CD4-positive, CD25-positive, alpha-beta regulatory T cell (primary cell): ENCODE measurements around the gene BMPER. TPM values are rescaled to one million over a fixed set of nuclear protein-coding genes. Genes with fewer than 3 reads are reported as not detected.

Experiments
- ATAC-seq, 2 donors: fragments of 150-1000 bp; cut with Tn5 transposase; one replicate each; pipeline ENCODE4 v1.10.0; 2021; ENCODE audit warnings: low read depth in 2 of 2, moderate number of reproducible peaks in 2 of 2, moderate library complexity in 1 of 2
- DNase-seq, 3 donors: peaks; one replicate each; pipeline versions ENCODE4 v3.0.0 to v3.0.0-alpha.2; 2012 to 2022; ENCODE audit warnings: mixed read lengths in 1 of 3
- H3K27ac ChIP-seq: one replicate; pipeline ENCODE4 v1.7.0; 2013; ENCODE audit warnings: mild to moderate bottlenecking, low read length; ENCODE audit not compliant: insufficient read depth, poor library complexity, severe bottlenecking
- H3K27me3 ChIP-seq: one replicate; pipeline ENCODE4 v1.7.0; 2013; ENCODE audit warnings: low read length; ENCODE audit not compliant: control insufficient read depth, insufficient read depth
- H3K36me3 ChIP-seq: one replicate; pipeline ENCODE4 v1.7.0; 2013; ENCODE audit warnings: mild to moderate bottlenecking, low read length, moderate library complexity; ENCODE audit not compliant: control insufficient read depth, insufficient read depth
- H3K4me1 ChIP-seq: 2 replicates; pipeline ENCODE4 v1.7.0; 2013; ENCODE audit warnings: mild to moderate bottlenecking, low read length; ENCODE audit not compliant: insufficient read depth, control insufficient read depth, poor library complexity, severe bottlenecking
- H3K4me3 ChIP-seq: one replicate; pipeline ENCODE4 v1.7.0; 2013; ENCODE audit warnings: low read depth, mild to moderate bottlenecking, low read length, moderate library complexity
- H3K9me3 ChIP-seq, 2 experiments: 1 replicate in 1 of 2; 2 replicates in 1 of 2; pipeline ENCODE4 v1.7.0; 2013; ENCODE audit warnings: low read length in 2 of 2, mild to moderate bottlenecking in 1 of 2, moderate library complexity in 1 of 2; ENCODE audit not compliant: control insufficient read depth in 2 of 2
- H3K27ac Mint-ChIP-seq, 3 donors: one replicate each; pipeline ENCODE4 v1.8.0; 2020 to 2022; ENCODE audit warnings: mild to moderate bottlenecking in 3 of 3, mixed read lengths in 3 of 3, moderate library complexity in 2 of 3
- H3K27me3 Mint-ChIP-seq: one replicate; pipeline ENCODE4 v1.8.0; 2022; ENCODE audit warnings: mild to moderate bottlenecking, mixed read lengths
- H3K36me3 Mint-ChIP-seq: one replicate; pipeline ENCODE4 v1.8.0; 2020; ENCODE audit warnings: mixed read lengths
- H3K4me1 Mint-ChIP-seq, 4 donors: one replicate each; pipeline ENCODE4 v1.8.0; 2020 to 2022; ENCODE audit warnings: mixed read lengths in 4 of 4, mild to moderate bottlenecking in 1 of 4
- H3K4me3 Mint-ChIP-seq, 4 donors: one replicate each; pipeline ENCODE4 v1.8.0; 2020 to 2022; ENCODE audit warnings: mild to moderate bottlenecking in 4 of 4, mixed read lengths in 4 of 4, moderate library complexity in 3 of 4
- H3K9me3 Mint-ChIP-seq, 7 donors: one replicate each; pipeline ENCODE4 v1.8.0; 2020 to 2022; ENCODE audit warnings: mixed read lengths in 7 of 7, mild to moderate bottlenecking in 3 of 7, moderate library complexity in 2 of 7
- polyA plus RNA-seq, 4 donors: library from polyadenylated mRNA; unstranded; fragments of 300-500 nt; fragmentation: Illumina TruSeq; gene quantifications; one replicate each; pipeline ENCODE4 v1.2.3, GENCODE V29; 2021
- total RNA-seq: library from RNA; stranded (reverse); gene quantifications from one replicate; pipeline ENCODE4 v1.2.3, GENCODE V29; 2022

BMPER gene
- total and polyA plus RNA-seq, 5 donors from 2014 or later: not detected

DNA sequence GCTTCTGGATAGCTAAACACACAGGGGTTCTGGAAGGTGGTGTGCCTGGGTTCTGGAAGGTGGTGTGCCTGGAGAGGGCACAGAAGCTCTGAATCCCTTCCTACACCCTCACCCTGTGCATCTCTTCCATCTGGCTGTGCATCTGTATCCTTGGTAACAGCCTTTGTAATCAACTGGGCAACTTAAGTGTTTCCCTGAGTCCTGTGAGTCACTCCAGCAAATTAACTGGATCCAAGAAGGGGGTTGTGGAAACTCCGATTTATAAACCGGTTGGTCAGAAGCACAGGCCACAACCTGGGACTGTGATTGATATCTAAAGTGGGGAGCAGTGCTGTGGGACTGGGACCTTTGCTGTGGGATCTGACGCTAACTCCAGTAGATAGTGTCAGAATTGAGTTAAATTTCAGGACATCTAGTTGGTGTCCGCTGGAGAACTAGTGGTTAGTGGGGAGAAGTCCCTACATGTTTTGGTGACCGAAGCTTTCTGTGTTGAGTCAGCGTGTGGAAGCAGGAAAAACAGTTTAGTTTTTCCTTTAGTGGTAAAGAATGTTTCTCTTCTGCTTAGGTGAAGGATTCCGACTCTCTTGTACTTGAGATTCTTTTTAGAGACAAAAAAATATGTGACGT lies 228.1 kb downstream of the BMPER start:
- no peaks in the 10 kb centered on the region for H3K36me3 Mint-ChIP-seq
- no peak for DNase-seq
- no peak for ATAC-seq
- no peaks in the 10 kb centered on the region for H3K27me3 Mint-ChIP-seq
- no peaks in the 10 kb centered on the region for H3K27me3 ChIP-seq
- H3K9me3 ChIP-seq: no peaks in the 10 kb centered on the region
- no peak overlapping the region for H3K4me3 ChIP-seq
- H3K27ac ChIP-seq: no peak overlapping the region
- H3K9me3 Mint-ChIP-seq: peaks cover 2 to 8% (median 4%) of the 10 kb centered on the region in 7 donors
- no peak overlapping the region for H3K27ac Mint-ChIP-seq
- no peaks in the 10 kb centered on the region for H3K36me3 ChIP-seq
- no peaks in the 10 kb centered on the region for H3K4me1 ChIP-seq
- H3K4me1 Mint-ChIP-seq: no peaks in the 10 kb centered on the region
- no peak overlapping the region for H3K4me3 Mint-ChIP-seq

DNA sequence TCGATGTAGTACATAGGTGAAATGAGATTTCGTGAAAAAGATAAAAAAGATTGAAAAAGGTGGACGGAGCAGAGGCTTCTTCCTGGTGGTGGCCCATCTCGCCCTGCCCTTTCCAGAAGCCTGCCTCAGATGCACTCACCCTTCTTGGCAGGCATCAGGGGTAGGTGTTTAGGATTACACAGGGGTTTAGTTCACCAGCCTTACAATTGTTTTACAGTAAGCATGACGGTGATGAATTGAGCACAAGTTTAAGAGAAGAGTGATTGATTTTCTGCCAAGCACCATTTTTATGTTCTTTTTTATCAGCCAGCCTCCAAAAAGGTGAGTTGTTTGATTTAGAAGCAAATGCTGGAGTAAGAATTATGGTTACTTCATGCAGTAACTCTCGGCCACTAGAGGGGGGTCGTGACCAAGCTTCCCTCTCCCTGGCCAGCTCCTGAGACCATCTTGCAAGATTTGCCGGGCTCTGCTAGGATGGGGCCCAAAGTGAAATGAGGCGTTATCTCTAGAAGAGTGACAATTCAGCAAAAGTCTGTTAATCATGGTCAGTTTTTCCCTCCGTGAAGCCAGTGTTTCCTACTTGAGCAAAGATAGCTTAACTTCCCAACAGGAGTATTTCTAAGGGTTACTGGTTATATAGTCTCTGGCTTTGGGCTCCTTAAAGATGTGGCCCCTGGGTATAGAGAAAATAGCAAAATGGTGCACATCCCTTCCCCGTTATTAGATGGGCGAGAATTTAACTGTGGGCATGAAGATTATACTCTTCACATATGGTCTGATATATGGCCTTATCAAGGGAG lies 228.8 kb downstream of the BMPER start:
- Mint-ChIP-seq H3K4me3 (no peak overlapping the region), H3K36me3 (no peaks in the 10 kb centered on the region), H3K27me3 (no peaks in the 10 kb centered on the region), H3K27ac (no peak overlapping the region), H3K9me3 (peaks cover 2 to 10% (median 4%) of the 10 kb centered on the region in 7 donors), H3K4me1 (no peaks in the 10 kb centered on the region)
- Histone ChIP-seq H3K27me3 (no peaks in the 10 kb centered on the region), H3K27ac (no peak overlapping the region), H3K4me3 (no peak overlapping the region), H3K4me1 (no peaks in the 10 kb centered on the region), H3K36me3 (no peaks in the 10 kb centered on the region), H3K9me3 (no peaks in the 10 kb centered on the region)
- ATAC-seq (no peak), DNase-seq (peak in 1 of 3 donors; percentile 5)

DNA sequence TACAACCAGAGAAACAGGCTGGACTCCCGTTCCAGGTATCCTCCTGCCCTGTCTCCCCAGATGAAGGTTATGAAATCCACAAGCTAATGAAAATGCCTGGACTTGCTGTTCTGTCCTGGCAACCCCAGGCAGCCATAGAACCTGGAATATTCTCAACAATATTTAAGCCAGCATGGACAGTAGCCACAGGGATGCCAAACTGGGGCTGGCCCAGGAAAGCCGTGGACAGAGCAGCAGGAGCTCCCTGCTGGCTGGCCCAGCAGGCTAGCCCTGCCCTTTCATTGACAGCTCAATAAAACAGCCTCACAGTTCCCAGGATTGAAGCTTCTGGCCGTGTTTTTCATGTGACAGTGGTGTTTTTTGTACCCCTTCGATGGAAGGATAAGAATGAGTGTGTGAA lies 230.6 kb downstream of the BMPER start:
- H3K27me3 ChIP-seq: no peaks in the 10 kb centered on the region
- no peaks in the 10 kb centered on the region for H3K4me1 ChIP-seq
- ATAC-seq (no peak), DNase-seq (no peak)
- Mint-ChIP-seq H3K27ac (no peak overlapping the region), H3K27me3 (no peaks in the 10 kb centered on the region), H3K9me3 (peaks cover 0 to 10% (median 3%) of the 10 kb centered on the region in 7 donors), H3K36me3 (no peaks in the 10 kb centered on the region), H3K4me1 (no peaks in the 10 kb centered on the region), H3K4me3 (no peak overlapping the region)
- H3K9me3 ChIP-seq: no peaks in the 10 kb centered on the region
- H3K4me3 ChIP-seq: no peak overlapping the region
- no peak overlapping the region for H3K27ac ChIP-seq
- no peaks in the 10 kb centered on the region for H3K36me3 ChIP-seq

DNA sequence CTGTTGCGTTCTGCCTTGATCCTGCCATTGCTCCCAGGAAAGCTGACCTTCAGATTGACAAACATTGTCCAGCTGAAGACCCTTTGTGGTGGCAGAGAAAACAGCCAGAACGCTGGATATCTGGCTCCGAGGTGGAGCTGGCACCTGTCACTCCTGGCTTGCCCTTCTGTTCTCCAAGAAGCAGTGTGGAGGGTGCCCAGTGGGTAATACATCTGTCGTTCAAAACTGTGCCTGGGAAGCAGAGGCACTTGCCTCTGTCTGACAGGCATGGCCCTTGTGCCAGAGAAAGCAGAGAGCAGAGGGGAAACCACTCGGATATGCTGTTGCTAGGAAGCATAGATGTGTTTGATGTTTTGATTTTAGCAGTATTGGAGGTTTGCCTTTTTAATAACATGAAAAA lies 231.4 kb downstream of the BMPER start:
- no peak for ATAC-seq
- Histone ChIP-seq H3K36me3 (no peaks in the 10 kb centered on the region), H3K4me3 (no peak overlapping the region), H3K4me1 (no peaks in the 10 kb centered on the region), H3K27me3 (no peaks in the 10 kb centered on the region), H3K27ac (no peak overlapping the region), H3K9me3 (no peaks in the 10 kb centered on the region)
- peaks cover 0 to 10% (median 4%) of the 10 kb centered on the region in 7 donors for H3K9me3 Mint-ChIP-seq
- DNase-seq: no peak
- H3K4me3 Mint-ChIP-seq: no peak overlapping the region
- no peaks in the 10 kb centered on the region for H3K4me1 Mint-ChIP-seq
- no peaks in the 10 kb centered on the region for H3K36me3 Mint-ChIP-seq
- no peak overlapping the region for H3K27ac Mint-ChIP-seq
- H3K27me3 Mint-ChIP-seq: no peaks in the 10 kb centered on the region

DNA sequence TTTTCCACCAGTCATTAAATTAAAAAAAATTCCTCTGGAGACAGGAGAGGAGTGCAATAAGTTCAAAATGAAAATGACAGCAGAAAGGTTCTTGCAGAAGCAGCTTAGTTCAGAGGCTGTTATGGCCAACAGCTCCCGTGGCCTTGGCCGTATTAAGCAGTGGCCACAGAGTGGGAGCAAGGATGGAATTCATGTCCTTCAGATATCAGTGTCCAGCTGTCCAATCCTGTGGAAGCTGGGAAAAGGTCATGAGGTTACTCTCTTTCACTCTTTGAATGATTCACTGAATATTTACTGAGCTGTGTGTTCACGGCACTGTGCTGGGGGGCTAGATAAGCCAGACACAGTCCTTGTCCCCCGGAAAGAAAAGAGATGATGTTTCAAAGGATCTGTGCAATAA lies 231.8 kb downstream of the BMPER start:
- H3K9me3 ChIP-seq: no peaks in the 10 kb centered on the region
- no peak for ATAC-seq
- Mint-ChIP-seq H3K27me3 (no peaks in the 10 kb centered on the region), H3K36me3 (no peaks in the 10 kb centered on the region), H3K9me3 (peaks cover 0 to 10% (median 4%) of the 10 kb centered on the region in 7 donors), H3K4me1 (no peaks in the 10 kb centered on the region), H3K27ac (no peak overlapping the region), H3K4me3 (no peak overlapping the region)
- no peak for DNase-seq
- H3K4me1 ChIP-seq: no peaks in the 10 kb centered on the region
- no peaks in the 10 kb centered on the region for H3K36me3 ChIP-seq
- H3K4me3 ChIP-seq: no peak overlapping the region
- no peak overlapping the region for H3K27ac ChIP-seq
- H3K27me3 ChIP-seq: no peaks in the 10 kb centered on the region

DNA sequence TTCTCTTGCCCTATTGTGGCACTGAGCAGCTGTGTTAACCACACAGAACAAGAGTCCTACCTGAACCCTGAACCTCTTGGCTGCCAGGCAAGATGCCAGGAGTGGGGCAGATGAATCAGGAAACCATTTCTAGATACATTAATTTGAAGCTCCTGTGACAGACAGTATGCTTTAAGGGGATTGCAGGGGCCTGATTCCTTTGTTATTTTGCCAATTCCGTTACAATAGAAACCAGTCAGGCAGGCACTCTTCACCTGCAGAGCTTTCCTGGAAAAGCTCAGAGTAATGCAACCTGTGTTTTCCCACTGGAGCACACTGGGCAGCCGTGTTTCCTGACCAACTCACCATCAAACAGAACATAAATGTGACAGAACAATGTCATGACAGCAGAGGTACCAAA lies 233.1 kb downstream of the BMPER start:
- Mint-ChIP-seq H3K27ac (no peak overlapping the region), H3K9me3 (peaks cover 0 to 6% (median 4%) of the 10 kb centered on the region in 7 donors), H3K4me3 (no peak overlapping the region), H3K36me3 (no peaks in the 10 kb centered on the region), H3K4me1 (no peaks in the 10 kb centered on the region), H3K27me3 (no peaks in the 10 kb centered on the region)
- Histone ChIP-seq H3K27me3 (no peaks in the 10 kb centered on the region), H3K4me3 (no peak overlapping the region), H3K36me3 (no peaks in the 10 kb centered on the region), H3K4me1 (no peaks in the 10 kb centered on the region), H3K27ac (no peak overlapping the region), H3K9me3 (no peaks in the 10 kb centered on the region)
- ATAC-seq (no peak), DNase-seq (no peak)

DNA sequence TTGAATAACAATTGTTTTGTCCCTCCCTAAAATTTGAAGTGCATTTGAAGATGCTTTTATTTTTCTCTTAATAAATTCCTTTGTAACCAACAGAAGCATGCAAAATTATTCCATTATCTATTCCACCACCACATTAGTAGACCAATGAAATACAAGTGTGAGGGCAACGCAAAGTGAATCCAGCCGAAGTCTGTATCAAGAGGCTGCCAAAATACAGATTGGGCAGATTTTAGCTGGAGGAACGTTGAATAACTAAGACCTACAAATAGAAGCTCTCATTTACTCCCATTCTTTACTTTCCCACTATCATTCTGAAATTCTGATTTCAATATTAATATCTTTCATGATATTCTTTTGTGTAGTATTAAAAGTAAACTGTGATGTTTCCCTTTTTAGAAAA lies 233.7 kb downstream of the BMPER start:
- Mint-ChIP-seq H3K9me3 (peaks cover 0 to 6% (median 4%) of the 10 kb centered on the region in 7 donors), H3K27me3 (no peaks in the 10 kb centered on the region), H3K27ac (no peak overlapping the region), H3K4me1 (no peaks in the 10 kb centered on the region), H3K4me3 (no peak overlapping the region), H3K36me3 (no peaks in the 10 kb centered on the region)
- ATAC-seq (no peak), DNase-seq (no peak)
- Histone ChIP-seq H3K36me3 (no peaks in the 10 kb centered on the region), H3K9me3 (no peaks in the 10 kb centered on the region), H3K4me3 (no peak overlapping the region), H3K4me1 (no peaks in the 10 kb centered on the region), H3K27ac (no peak overlapping the region), H3K27me3 (no peaks in the 10 kb centered on the region)

DNA sequence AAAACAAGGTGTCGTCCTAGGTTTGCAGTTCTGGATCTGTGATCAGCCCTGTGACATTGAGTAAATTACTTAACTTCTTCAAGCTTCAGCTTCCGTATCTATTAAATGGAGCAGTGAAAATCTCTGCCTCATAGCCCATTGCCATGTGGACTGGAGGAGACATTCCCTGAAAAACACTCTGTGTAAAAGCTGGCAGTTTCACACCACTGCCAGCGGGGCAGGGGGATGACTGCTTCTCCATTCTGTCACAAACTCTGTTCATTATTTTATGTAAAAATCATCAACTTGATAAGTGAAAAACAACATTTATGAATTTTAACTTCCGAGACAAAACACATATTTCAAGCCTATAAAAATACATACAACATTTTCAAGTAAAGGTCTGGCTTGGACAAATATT lies 234.7 kb downstream of the BMPER start:
- DNase-seq (no peak), ATAC-seq (no peak)
- Histone ChIP-seq H3K27ac (no peak overlapping the region), H3K27me3 (no peaks in the 10 kb centered on the region), H3K36me3 (no peaks in the 10 kb centered on the region), H3K4me1 (no peaks in the 10 kb centered on the region), H3K9me3 (no peaks in the 10 kb centered on the region), H3K4me3 (no peak overlapping the region)
- no peaks in the 10 kb centered on the region for H3K36me3 Mint-ChIP-seq
- H3K9me3 Mint-ChIP-seq: peaks cover 0 to 6% (median 4%) of the 10 kb centered on the region in 7 donors
- H3K4me1 Mint-ChIP-seq: no peaks in the 10 kb centered on the region
- H3K4me3 Mint-ChIP-seq: no peak overlapping the region
- no peaks in the 10 kb centered on the region for H3K27me3 Mint-ChIP-seq
- no peak overlapping the region for H3K27ac Mint-ChIP-seq
